Trophoblast cell (in vitro differentiated cells and primary cell): ENCODE results near the gene SPAG16.

Source experiments
- DNase-seq, 2 donors: peaks; one replicate each; pipeline ENCODE4 v3.0.0-alpha.2; 2016
- H2AFZ ChIP-seq: 2 replicates; pipeline ENCODE4 v1.6.1; 2013; ENCODE audit warnings: low read length, moderate library complexity, mild to moderate bottlenecking; ENCODE audit not compliant: insufficient read depth, poor library complexity
- H2AK5ac ChIP-seq: 2 replicates; pipeline ENCODE4 v1.6.1; 2013; ENCODE audit warnings: mild to moderate bottlenecking, low read length
- H2BK120ac ChIP-seq: 2 replicates; pipeline ENCODE4 v1.6.1; 2013; ENCODE audit warnings: low read length, mild to moderate bottlenecking, moderate library complexity; ENCODE audit not compliant: insufficient read depth, poor library complexity
- H2BK12ac ChIP-seq: 2 replicates; pipeline ENCODE4 v1.6.1; 2013; ENCODE audit warnings: mild to moderate bottlenecking, low read length, moderate library complexity
- H2BK5ac ChIP-seq: 2 replicates; pipeline ENCODE4 v1.6.1; 2013; ENCODE audit warnings: low read length, low read depth, moderate library complexity, mild to moderate bottlenecking; ENCODE audit not compliant: poor library complexity
- H3K14ac ChIP-seq: 2 replicates; pipeline ENCODE4 v1.6.1; 2013; ENCODE audit warnings: mild to moderate bottlenecking, low read length
- H3K18ac ChIP-seq: 2 replicates; pipeline ENCODE4 v1.6.1; 2013; ENCODE audit warnings: mild to moderate bottlenecking, low read length
- H3K23ac ChIP-seq: 2 replicates; pipeline ENCODE4 v1.6.1; 2013; ENCODE audit warnings: low read length
- H3K27ac ChIP-seq: 2 replicates; pipeline ENCODE4 v1.5.1; 2013; ENCODE audit warnings: low read depth, mild to moderate bottlenecking, inconsistent platforms, low read length, moderate library complexity
- H3K27me3 ChIP-seq: 2 replicates; pipeline ENCODE4 v1.6.1; 2013; ENCODE audit warnings: inconsistent platforms, mild to moderate bottlenecking, low read length, moderate library complexity; ENCODE audit not compliant: insufficient read depth
- H3K36me3 ChIP-seq, 2 experiments: 1 replicate in 1 of 2; 2 replicates in 1 of 2; pipeline ENCODE4 v1.6.1; 2013; ENCODE audit warnings: low read length in 2 of 2, mild to moderate bottlenecking in 2 of 2, moderate library complexity in 1 of 2; ENCODE audit not compliant: insufficient read depth in 2 of 2, control insufficient read depth in 1 of 2
- H3K4ac ChIP-seq: 2 replicates; pipeline ENCODE4 v1.6.1; 2013; ENCODE audit warnings: low read depth, mild to moderate bottlenecking, low read length, moderate library complexity
- H3K4me1 ChIP-seq, 2 experiments: 1 replicate in 1 of 2; 2 replicates in 1 of 2; pipeline ENCODE4 v1.6.1; 2013; ENCODE audit warnings: low read length in 2 of 2, mild to moderate bottlenecking in 2 of 2, moderate library complexity in 1 of 2; ENCODE audit not compliant: insufficient read depth in 2 of 2, control insufficient read depth in 1 of 2
- H3K4me2 ChIP-seq: 2 replicates; pipeline ENCODE4 v1.6.1; 2013; ENCODE audit warnings: inconsistent platforms, mild to moderate bottlenecking, low read length, moderate library complexity
- H3K4me3 ChIP-seq: 2 replicates; pipeline ENCODE4 v1.5.1; 2013; ENCODE audit warnings: mild to moderate bottlenecking, low read depth, low read length, inconsistent platforms
- H3K79me1 ChIP-seq: one replicate; pipeline ENCODE4 v1.6.1; 2013; ENCODE audit warnings: low read length
- H3K79me2 ChIP-seq: 2 replicates; pipeline ENCODE4 v1.6.1; 2013; ENCODE audit warnings: low read length, mild to moderate bottlenecking; ENCODE audit not compliant: control insufficient read depth, insufficient read depth, poor library complexity
- H3K9ac ChIP-seq: 2 replicates; pipeline ENCODE4 v1.6.1; 2013; ENCODE audit warnings: mild to moderate bottlenecking, low read length
- H3K9me3 ChIP-seq: 2 replicates; pipeline ENCODE4 v1.6.1; 2013; ENCODE audit warnings: low read depth, mild to moderate bottlenecking, control low read depth, inconsistent platforms, low read length; ENCODE audit not compliant: insufficient read depth
- H4K12ac ChIP-seq: 2 replicates; pipeline ENCODE4 v1.6.1; 2013; ENCODE audit warnings: low read depth, mild to moderate bottlenecking, low read length, moderate library complexity
- H4K8ac ChIP-seq: 2 replicates; pipeline ENCODE4 v1.6.1; 2013; ENCODE audit warnings: low read depth, mild to moderate bottlenecking, low read length, moderate library complexity
- H4K91ac ChIP-seq: one replicate; pipeline ENCODE4 v1.6.1; 2013; ENCODE audit warnings: low read depth, mild to moderate bottlenecking, low read length, moderate library complexity
- WGBS: extraction: QIAGEN DNeasy Blood & Tissue Kit; methylation state at CpG from one replicate; pipeline ENCODE4 v1.1.7; 2013; ENCODE audit warnings: missing lambda C conversion rate; ENCODE audit not compliant: insufficient read length, insufficient coverage; ENCODE audit errors: extremely low coverage; 5-methylcytosine and 5-hydroxymethylcytosine counted together

The SPAG16 gene

GRCh38 chr2:214393796-214394195, 1109.5 kb downstream of the SPAG16 start:
- Histone ChIP-seq H2BK12ac (no peak overlapping the region), H3K36me3 (no peaks in the 10 kb centered on the region), H3K23ac (no peak overlapping the region), H3K27me3 (no peaks in the 10 kb centered on the region), H3K4me2 (no peak overlapping the region), H4K8ac (no peak overlapping the region), H4K12ac (no peak overlapping the region), H3K18ac (no peak overlapping the region), H2BK120ac (no peak overlapping the region), H3K4me3 (no peak overlapping the region), H2AK5ac (no peak overlapping the region), H4K91ac (no peak overlapping the region), H3K79me2 (no peaks in the 10 kb centered on the region), H3K9me3 (no peaks in the 10 kb centered on the region), H2BK5ac (no peak overlapping the region), H3K27ac (no peak overlapping the region), H3K9ac (no peak overlapping the region), H3K4me1 (no peaks in the 10 kb centered on the region), H3K79me1 (no peaks in the 10 kb centered on the region), H3K14ac (no peak overlapping the region), H2AFZ (no peak overlapping the region), H3K4ac (no peak overlapping the region)
- DNase-seq: no peak

GRCh38 chr2:214395040-214395439, 1110.8 kb downstream of the SPAG16 start:
- H2BK5ac ChIP-seq: no peak overlapping the region
- WGBS: no CpG with 5 or more reads among the region's 1 CpG
- H3K4me1 ChIP-seq: no peaks in the 10 kb centered on the region
- H3K23ac ChIP-seq: no peak overlapping the region
- no peaks in the 10 kb centered on the region for H3K79me1 ChIP-seq
- H2BK12ac ChIP-seq: no peak overlapping the region
- no peak overlapping the region for H2BK120ac ChIP-seq
- H3K4ac ChIP-seq: no peak overlapping the region
- H4K8ac ChIP-seq: no peak overlapping the region
- no peak overlapping the region for H3K14ac ChIP-seq
- H3K36me3 ChIP-seq: no peaks in the 10 kb centered on the region
- H4K91ac ChIP-seq: no peak overlapping the region
- no peak overlapping the region for H3K4me2 ChIP-seq
- no peak overlapping the region for H3K27ac ChIP-seq
- H3K27me3 ChIP-seq: no peaks in the 10 kb centered on the region
- H4K12ac ChIP-seq: no peak overlapping the region
- no peak overlapping the region for H3K9ac ChIP-seq
- H2AK5ac ChIP-seq: no peak overlapping the region
- no peak for DNase-seq
- no peaks in the 10 kb centered on the region for H3K79me2 ChIP-seq
- H2AFZ ChIP-seq: no peak overlapping the region
- H3K9me3 ChIP-seq: no peaks in the 10 kb centered on the region
- no peak overlapping the region for H3K4me3 ChIP-seq
- no peak overlapping the region for H3K18ac ChIP-seq

- H2BK5ac ChIP-seq: no peak overlapping the region
- H3K9ac ChIP-seq: no peak overlapping the region
- no peak overlapping the region for H2AFZ ChIP-seq
- no peaks in the 10 kb centered on the region for H3K36me3 ChIP-seq
- no peak overlapping the region for H3K23ac ChIP-seq
- no peak overlapping the region for H4K8ac ChIP-seq
- no peak overlapping the region for H4K12ac ChIP-seq
- H3K4me2 ChIP-seq: no peak overlapping the region
- no peaks in the 10 kb centered on the region for H3K9me3 ChIP-seq
- H3K79me2 ChIP-seq: no peaks in the 10 kb centered on the region
- no peak overlapping the region for H2AK5ac ChIP-seq
- no peaks in the 10 kb centered on the region for H3K27me3 ChIP-seq
- no peak overlapping the region for H3K4me3 ChIP-seq
- no peaks in the 10 kb centered on the region for H3K4me1 ChIP-seq
- H2BK120ac ChIP-seq: no peak overlapping the region
- WGBS: no CpG with 5 or more reads among the region's 2 CpGs
- no peak overlapping the region for H4K91ac ChIP-seq
- no peak overlapping the region for H3K27ac ChIP-seq
- DNase-seq: no peak
- H2BK12ac ChIP-seq: no peak overlapping the region
- no peak overlapping the region for H3K18ac ChIP-seq
- H3K14ac ChIP-seq: no peak overlapping the region
- no peak overlapping the region for H3K4ac ChIP-seq
- no peaks in the 10 kb centered on the region for H3K79me1 ChIP-seq
Measured at GRCh38 chr2:214401580-214401979, 1117.3 kb downstream of the SPAG16 start.

- Histone ChIP-seq H3K4me3 (no peak overlapping the region), H3K23ac (no peak overlapping the region), H4K91ac (no peak overlapping the region), H3K27ac (no peak overlapping the region), H3K79me1 (no peaks in the 10 kb centered on the region), H3K4ac (no peak overlapping the region), H3K36me3 (no peaks in the 10 kb centered on the region), H3K9ac (peak overlapping the region; percentile 66), H3K4me1 (no peaks in the 10 kb centered on the region), H3K9me3 (peaks cover 1% of the 10 kb centered on the region), H3K4me2 (no peak overlapping the region), H2BK120ac (no peak overlapping the region), H3K18ac (no peak overlapping the region), H2BK5ac (no peak overlapping the region), H3K14ac (no peak overlapping the region), H3K27me3 (no peaks in the 10 kb centered on the region), H2BK12ac (no peak overlapping the region), H3K79me2 (no peaks in the 10 kb centered on the region), H4K8ac (no peak overlapping the region), H2AK5ac (no peak overlapping the region), H2AFZ (no peak overlapping the region), H4K12ac (no peak overlapping the region)
- WGBS: no CpG with 5 or more reads among the region's 13 CpGs
- no peak for DNase-seq
Measured at GRCh38 chr2:214410128-214410775, 1126.0 kb downstream of the SPAG16 start.
